ENCODE data around the gene KDM6A. TPM values are rescaled to one million over a fixed set of nuclear protein-coding genes. Genes with fewer than 3 reads are reported as not detected.
A peak's percentile ranks its signal among the peaks of the same experiment; 100 is the strongest.

The KDM6A gene
- total RNA-seq, 1 experiment from 2014 or later = 45.0 TPM

GRCh38 chrX:44922980-44923379 is 50.0 kb downstream of the KDM6A start:
- no peak for DNase-seq (ENCODE audit: low spot score)
- H3K9me3 Mint-ChIP-seq = no peaks in the 10 kb centered on the region
- ATAC-seq = no peak
- TF ChIP-seq, protein P1, sequence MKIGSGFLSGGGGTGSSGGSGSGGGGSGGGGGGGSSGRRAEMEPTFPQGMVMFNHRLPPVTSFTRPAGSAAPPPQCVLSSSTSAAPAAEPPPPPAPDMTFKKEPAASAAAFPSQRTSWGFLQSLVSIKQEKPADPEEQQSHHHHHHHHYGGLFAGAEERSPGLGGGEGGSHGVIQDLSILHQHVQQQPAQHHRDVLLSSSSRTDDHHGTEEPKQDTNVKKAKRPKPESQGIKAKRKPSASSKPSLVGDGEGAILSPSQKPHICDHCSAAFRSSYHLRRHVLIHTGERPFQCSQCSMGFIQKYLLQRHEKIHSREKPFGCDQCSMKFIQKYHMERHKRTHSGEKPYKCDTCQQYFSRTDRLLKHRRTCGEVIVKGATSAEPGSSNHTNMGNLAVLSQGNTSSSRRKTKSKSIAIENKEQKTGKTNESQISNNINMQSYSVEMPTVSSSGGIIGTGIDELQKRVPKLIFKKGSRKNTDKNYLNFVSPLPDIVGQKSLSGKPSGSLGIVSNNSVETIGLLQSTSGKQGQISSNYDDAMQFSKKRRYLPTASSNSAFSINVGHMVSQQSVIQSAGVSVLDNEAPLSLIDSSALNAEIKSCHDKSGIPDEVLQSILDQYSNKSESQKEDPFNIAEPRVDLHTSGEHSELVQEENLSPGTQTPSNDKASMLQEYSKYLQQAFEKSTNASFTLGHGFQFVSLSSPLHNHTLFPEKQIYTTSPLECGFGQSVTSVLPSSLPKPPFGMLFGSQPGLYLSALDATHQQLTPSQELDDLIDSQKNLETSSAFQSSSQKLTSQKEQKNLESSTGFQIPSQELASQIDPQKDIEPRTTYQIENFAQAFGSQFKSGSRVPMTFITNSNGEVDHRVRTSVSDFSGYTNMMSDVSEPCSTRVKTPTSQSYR (CRISPR knock-in tag; IDR thresholded peaks at IDR 0.05) = no peak
- TF ChIP-seq ARID4B (CRISPR knock-in tag; IDR thresholded peaks at IDR 0.05; ENCODE audit: borderline replicate concordance) (no peak), ZNF396 (CRISPR knock-in tag; IDR thresholded peaks at IDR 0.05; ENCODE audit: borderline replicate concordance) (no peak), USF2 (CRISPR knock-in tag; IDR thresholded peaks at IDR 0.05) (no peak), CREB1 (CRISPR knock-in tag; IDR thresholded peaks at IDR 0.05) (no peak), ZNF423 (CRISPR knock-in tag; IDR thresholded peaks at IDR 0.05) (no peak), JAZF1 (CRISPR knock-in tag; IDR thresholded peaks at IDR 0.05) (no peak), RELA (CRISPR knock-in tag; IDR thresholded peaks at IDR 0.05; ENCODE audit: borderline replicate concordance) (no peak), GTF2I (CRISPR knock-in tag; conservative IDR thresholded peaks at IDR 0.05) (no peak), ERG (CRISPR knock-in tag; IDR thresholded peaks at IDR 0.05) (no peak), ELF4 (CRISPR knock-in tag; IDR thresholded peaks at IDR 0.05; ENCODE audit: low read depth) (no peak), USF1 (CRISPR knock-in tag; IDR thresholded peaks at IDR 0.05) (no peak), ZNF317 (CRISPR knock-in tag; IDR thresholded peaks at IDR 0.05; ENCODE audit: borderline replicate concordance, low read depth) (no peak), ZNF425 (CRISPR knock-in tag; conservative IDR thresholded peaks at IDR 0.05) (no peak), ESRRA (CRISPR knock-in tag; IDR thresholded peaks at IDR 0.05; ENCODE audit: borderline replicate concordance) (no peak), TP53 (CRISPR knock-in tag; IDR thresholded peaks at IDR 0.05) (no peak)
- TF ChIP-seq, protein P2, sequence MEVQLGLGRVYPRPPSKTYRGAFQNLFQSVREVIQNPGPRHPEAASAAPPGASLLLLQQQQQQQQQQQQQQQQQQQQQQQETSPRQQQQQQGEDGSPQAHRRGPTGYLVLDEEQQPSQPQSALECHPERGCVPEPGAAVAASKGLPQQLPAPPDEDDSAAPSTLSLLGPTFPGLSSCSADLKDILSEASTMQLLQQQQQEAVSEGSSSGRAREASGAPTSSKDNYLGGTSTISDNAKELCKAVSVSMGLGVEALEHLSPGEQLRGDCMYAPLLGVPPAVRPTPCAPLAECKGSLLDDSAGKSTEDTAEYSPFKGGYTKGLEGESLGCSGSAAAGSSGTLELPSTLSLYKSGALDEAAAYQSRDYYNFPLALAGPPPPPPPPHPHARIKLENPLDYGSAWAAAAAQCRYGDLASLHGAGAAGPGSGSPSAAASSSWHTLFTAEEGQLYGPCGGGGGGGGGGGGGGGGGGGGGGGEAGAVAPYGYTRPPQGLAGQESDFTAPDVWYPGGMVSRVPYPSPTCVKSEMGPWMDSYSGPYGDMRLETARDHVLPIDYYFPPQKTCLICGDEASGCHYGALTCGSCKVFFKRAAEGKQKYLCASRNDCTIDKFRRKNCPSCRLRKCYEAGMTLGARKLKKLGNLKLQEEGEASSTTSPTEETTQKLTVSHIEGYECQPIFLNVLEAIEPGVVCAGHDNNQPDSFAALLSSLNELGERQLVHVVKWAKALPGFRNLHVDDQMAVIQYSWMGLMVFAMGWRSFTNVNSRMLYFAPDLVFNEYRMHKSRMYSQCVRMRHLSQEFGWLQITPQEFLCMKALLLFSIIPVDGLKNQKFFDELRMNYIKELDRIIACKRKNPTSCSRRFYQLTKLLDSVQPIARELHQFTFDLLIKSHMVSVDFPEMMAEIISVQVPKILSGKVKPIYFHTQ (CRISPR knock-in tag; IDR thresholded peaks at IDR 0.05) = no peak
- TF ChIP-seq, protein P3, sequence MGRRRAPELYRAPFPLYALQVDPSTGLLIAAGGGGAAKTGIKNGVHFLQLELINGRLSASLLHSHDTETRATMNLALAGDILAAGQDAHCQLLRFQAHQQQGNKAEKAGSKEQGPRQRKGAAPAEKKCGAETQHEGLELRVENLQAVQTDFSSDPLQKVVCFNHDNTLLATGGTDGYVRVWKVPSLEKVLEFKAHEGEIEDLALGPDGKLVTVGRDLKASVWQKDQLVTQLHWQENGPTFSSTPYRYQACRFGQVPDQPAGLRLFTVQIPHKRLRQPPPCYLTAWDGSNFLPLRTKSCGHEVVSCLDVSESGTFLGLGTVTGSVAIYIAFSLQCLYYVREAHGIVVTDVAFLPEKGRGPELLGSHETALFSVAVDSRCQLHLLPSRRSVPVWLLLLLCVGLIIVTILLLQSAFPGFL (CRISPR knock-in tag; IDR thresholded peaks at IDR 0.05; ENCODE audit: borderline replicate concordance) = no peak
- TF ChIP-seq, protein P4, sequence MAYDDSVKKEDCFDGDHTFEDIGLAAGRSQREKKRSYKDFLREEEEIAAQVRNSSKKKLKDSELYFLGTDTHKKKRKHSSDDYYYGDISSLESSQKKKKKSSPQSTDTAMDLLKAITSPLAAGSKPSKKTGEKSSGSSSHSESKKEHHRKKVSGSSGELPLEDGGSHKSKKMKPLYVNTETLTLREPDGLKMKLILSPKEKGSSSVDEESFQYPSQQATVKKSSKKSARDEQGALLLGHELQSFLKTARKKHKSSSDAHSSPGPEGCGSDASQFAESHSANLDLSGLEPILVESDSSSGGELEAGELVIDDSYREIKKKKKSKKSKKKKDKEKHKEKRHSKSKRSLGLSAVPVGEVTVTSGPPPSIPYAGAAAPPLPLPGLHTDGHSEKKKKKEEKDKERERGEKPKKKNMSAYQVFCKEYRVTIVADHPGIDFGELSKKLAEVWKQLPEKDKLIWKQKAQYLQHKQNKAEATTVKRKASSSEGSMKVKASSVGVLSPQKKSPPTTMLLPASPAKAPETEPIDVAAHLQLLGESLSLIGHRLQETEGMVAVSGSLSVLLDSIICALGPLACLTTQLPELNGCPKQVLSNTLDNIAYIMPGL (CRISPR knock-in tag; IDR thresholded peaks at IDR 0.05) = no peak

More at GRCh38 chrX:44922980-44923379, 50.0 kb downstream of the KDM6A start:
- no peak overlapping the region for H3K4me3 Mint-ChIP-seq
- H3K4me1 Mint-ChIP-seq = peaks cover 13% of the 10 kb centered on the region
- no peaks in the 10 kb centered on the region for H3K27me3 Mint-ChIP-seq (ENCODE audit: low read depth)
- ChIA-PET CTCF (no interaction called here), POLR2A (no interaction called here)
- peaks cover 2% of the 10 kb centered on the region; the same call in 1 of the 2 replicates for H3K36me3 Mint-ChIP-seq
- peak overlapping the region; percentile 30; the same call in 1 of the 2 replicates for H3K27ac Mint-ChIP-seq

All from WTC11 (cell line).